HepG2 (cell line): ENCODE data around the gene NMNAT3. TPM values are rescaled to one million over a fixed set of nuclear protein-coding genes. Genes with fewer than 3 reads are reported as not detected.

Experiments used
- ATAC-seq: fragments of 200-7000 bp; cut with Tn5 transposase; 3 replicates; pipeline ENCODE4 v1.9.1; 2020; ENCODE audit warnings: mild to moderate bottlenecking, moderate library complexity
- BruUV-seq: library from RNA; stranded (reverse); fragments of 400-500 nt; replicated peaks from 2 replicates; lab custom pipeline; 2021; lab: Mats Ljungman, UMichigan
- CTCF ChIA-PET: fragments of 300-600 bp; formaldehyde crosslinking; extraction: SDS; loops from one replicate; lab custom pipeline; 2021; ENCODE audit warnings: low total read pairs, inconsistent platforms, low intra/inter-chr PET ratio; lab: Yijun Ruan, JAX
- POLR2A ChIA-PET: fragments of 350-600 bp; sonication (Branson Sonifier 250); formaldehyde crosslinking; loops from one replicate; lab custom pipeline; 2020; ENCODE audit warnings: antibody characterized with exemption, inconsistent platforms; lab: Yijun Ruan, JAX
- DNase-seq: peaks from one replicate; pipeline ENCODE4 v3.0.0-alpha.2; 2015; ENCODE audit warnings: low spot score
- FAIRE-seq: peaks from 3 replicates; lab custom pipeline; 2011; peaks lifted over from hg19 to GRCh38; lab: Jason Lieb, UNC
- H2AFZ ChIP-seq: one replicate; pipeline ENCODE4 v1.6.1; 2011; ENCODE audit warnings: low read length, inconsistent platforms
- H3K27ac ChIP-seq: fragments of 300-600 bp; 3 replicates; pipeline ENCODE4 v1.8.0; 2011; ENCODE audit warnings: mixed run types, mild to moderate bottlenecking, mixed read lengths, low read length, inconsistent platforms; ENCODE audit not compliant: insufficient read depth; ENCODE audit errors: extremely low read length
- H3K27me3 ChIP-seq, 2 experiments: fragments of 200-600 bp in 1 of 2; 2 replicates in 1 of 2; 3 replicates in 1 of 2; pipeline versions ENCODE4 v1.6.0 to v1.8.0; 2011; ENCODE audit warnings: low read length in 2 of 2, mild to moderate bottlenecking in 2 of 2, moderate library complexity in 2 of 2, inconsistent platforms in 1 of 2; ENCODE audit not compliant: insufficient read depth in 2 of 2, control insufficient read depth in 1 of 2
- H3K36me3 ChIP-seq, 2 experiments: fragments of 200-600 bp in 1 of 2; replicated peaks in 1 of 2; 2 replicates in 1 of 2; 3 replicates in 1 of 2; pipeline versions ENCODE4 v1.5.1 to v1.8.0; 2011; ENCODE audit warnings: low read length in 2 of 2, inconsistent platforms in 1 of 2; ENCODE audit not compliant: insufficient read depth in 2 of 2, control insufficient read depth in 1 of 2
- H3K4me1 ChIP-seq: 2 replicates; pipeline ENCODE4 v1.5.1; 2012; ENCODE audit warnings: low read length, inconsistent platforms; ENCODE audit not compliant: insufficient read depth
- H3K4me2 ChIP-seq: 2 replicates; pipeline ENCODE4 v1.6.0; 2011; ENCODE audit warnings: low read depth, low read length, inconsistent platforms
- H3K4me3 ChIP-seq, 3 experiments: fragments of 200-600 bp in 1 of 3; sonication (generic), shearing (Covaris generic) in 1 of 3; replicated peaks in 1 of 3; 2 replicates each; pipeline ENCODE4 v1.5.1; 2011 to 2016; ENCODE audit warnings: low read length in 3 of 3, inconsistent platforms in 2 of 3, low read depth in 2 of 3, mild to moderate bottlenecking in 2 of 3, control low read depth in 1 of 3, mixed read lengths in 1 of 3; ENCODE audit not compliant: insufficient read depth in 1 of 3
- H3K79me2 ChIP-seq: one replicate; pipeline ENCODE4 v1.6.1; 2011; ENCODE audit warnings: low read length, inconsistent platforms; ENCODE audit not compliant: insufficient read depth
- H3K9ac ChIP-seq: 2 replicates; pipeline ENCODE4 v1.6.0; 2011; ENCODE audit warnings: mild to moderate bottlenecking, low read depth, low read length, inconsistent platforms; ENCODE audit not compliant: insufficient read depth
- H3K9me3 ChIP-seq: 2 replicates; pipeline ENCODE4 v1.5.1; 2012; ENCODE audit warnings: mild to moderate bottlenecking, low read length
- H4K20me1 ChIP-seq: 2 replicates; pipeline ENCODE4 v1.6.0; 2011; ENCODE audit warnings: inconsistent platforms, mild to moderate bottlenecking, low read length, moderate library complexity; ENCODE audit not compliant: insufficient read depth
- JUNB ChIP-seq: sonication (generic); formaldehyde crosslinking; IDR thresholded peaks from 2 replicates; pipeline ENCODE4 v1.8.0; 2022; ENCODE audit warnings: missing genetic modification reagents, mild to moderate bottlenecking, borderline replicate concordance
- MIER2 ChIP-seq: IDR thresholded peaks from 2 replicates; pipeline ENCODE4 v1.6.1; 2016; ENCODE audit warnings: missing biosample characterization, missing genetic modification reagents
- ZMAT5 ChIP-seq: sonication (generic); formaldehyde crosslinking; IDR thresholded peaks from 2 replicates; pipeline ENCODE4 v1.5.0; 2020; ENCODE audit warnings: mild to moderate bottlenecking, low read depth, missing genetic modification reagents, borderline replicate concordance
- ZNF343 ChIP-seq: sonication (generic); formaldehyde crosslinking; IDR thresholded peaks from 2 replicates; pipeline ENCODE4 v1.4.0; 2020; ENCODE audit warnings: mild to moderate bottlenecking, missing genetic modification reagents
- ZNF746 ChIP-seq: sonication (generic); formaldehyde crosslinking; IDR thresholded peaks from 2 replicates; pipeline ENCODE4 v1.8.0; 2022; ENCODE audit warnings: mild to moderate bottlenecking, missing genetic modification reagents
- ZNF850 ChIP-seq: sonication (generic); formaldehyde crosslinking; conservative IDR thresholded peaks from 2 replicates; pipeline ENCODE4 v1.9.0; 2021; ENCODE audit warnings: mild to moderate bottlenecking, missing genetic modification reagents
- WGBS: methylation state at CpG from one replicate; pipeline ENCODE4 v1.1.6; 2017; ENCODE audit warnings: low lambda C conversion rate; 5-methylcytosine and 5-hydroxymethylcytosine counted together
- in situ Hi-C: cut with HindIII; loops from 2 replicates; pipeline ENCODE4 v1.10.0; 2017; ENCODE audit warnings: low pct_unique_long_range_greater_than_20kb; ENCODE audit not compliant: extremely low pct_ligation_motif_present
- intact Hi-C: fragments of 100-400 bp; cut with micrococcal nuclease; formaldehyde crosslinking; loops from one replicate; pipeline ENCODE4 v1.10.0; 2022; ENCODE audit not compliant: unreplicated experiment
- polyA plus RNA-seq, 8 experiments: library from polyadenylated mRNA; depleted of rRNA in 3 of 8; stranded (reverse) in 7 of 8; unstranded in 1 of 8; fragments of >200 nt; fragmentation: Illumina TruSeq in 4 of 8; extraction: Trizol in 4 of 8; gene quantifications; 2 replicates each; pipeline versions ENCODE4 v1.2.1 to v1.2.3, GENCODE V29; 2011 to 2016; ENCODE audit warnings: low read depth in 4 of 8, missing spikeins in 1 of 8, mixed read lengths in 1 of 8; ENCODE audit not compliant: insufficient read depth in 1 of 8
- total RNA-seq, 5 experiments: library from RNA; depleted of rRNA; stranded (reverse); fragments of >200 nt; fragmentation: Illumina TruSeq; extraction: Trizol; gene quantifications; 2 replicates each; pipeline ENCODE4 v1.2.3, GENCODE V29; 2016; ENCODE audit warnings: low read depth in 1 of 5

Gene NMNAT3
- total and polyA plus RNA-seq, 2 of the 13 experiments (the other 11 are each of a cell fraction or from before 2014, with no cell fraction given), result 6.1 to 7.0 TPM

DNA sequence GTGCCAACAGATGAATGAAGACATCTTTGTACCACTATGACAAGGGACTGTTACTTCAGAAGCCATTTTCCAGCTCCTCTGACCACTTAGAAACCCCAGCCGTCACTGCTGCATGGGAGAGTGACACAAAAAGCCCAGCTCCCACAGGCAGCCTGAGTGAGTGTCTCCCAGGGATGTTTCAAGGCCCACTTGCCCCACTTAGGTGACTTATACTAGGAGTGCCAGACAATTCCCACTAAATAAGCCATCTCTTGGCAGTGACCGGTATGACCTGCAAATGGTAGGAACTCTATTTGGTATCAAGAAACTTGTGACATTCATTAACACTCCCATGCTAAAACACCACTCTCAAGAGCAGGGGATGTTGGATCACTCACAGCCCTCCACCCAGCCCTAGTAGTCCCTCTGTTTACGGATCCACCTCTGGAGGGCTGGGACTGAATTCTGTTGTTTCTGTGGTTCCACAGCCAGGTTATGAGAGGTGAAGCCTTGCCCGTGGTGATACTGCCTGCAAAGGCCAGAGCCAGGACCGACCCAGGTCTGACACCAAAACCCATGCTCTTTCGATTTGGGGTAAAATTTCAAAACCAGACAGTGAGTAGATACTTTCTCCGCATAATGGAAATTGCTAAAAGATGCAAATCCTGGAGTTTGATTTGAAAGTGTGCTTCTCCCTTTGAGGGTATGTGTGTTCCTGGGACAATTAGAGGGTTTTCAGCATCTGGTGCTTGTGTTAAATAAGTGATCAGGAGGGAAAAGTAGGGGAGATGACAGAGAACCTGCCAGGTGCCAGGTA is 152.7 kb downstream of the NMNAT3 start:
- DNase-seq (no peak), ATAC-seq (no peak), FAIRE-seq (no peak)
- no peak for TF ChIP-seq ZNF850
- TF ChIP-seq ZNF746, result no peak
- BruUV-seq, result no TSS peak
- no peaks in the 10 kb centered on the region for H3K36me3 ChIP-seq
- no peak overlapping the region for H2AFZ ChIP-seq
- H3K4me3 ChIP-seq, result no peak overlapping the region
- 59% methylated on average over 7 of the region's 7 CpGs for WGBS
- H3K4me2 ChIP-seq, result no peak overlapping the region
- POLR2A ChIA-PET, result no interaction called here
- no peak overlapping the region for H3K9ac ChIP-seq
- no peak overlapping the region for H3K27ac ChIP-seq
- H4K20me1 ChIP-seq, result no peaks in the 10 kb centered on the region
- in situ Hi-C loops (no loop called here), intact Hi-C loops (no loop called here)
- no peaks in the 10 kb centered on the region for H3K79me2 ChIP-seq
- H3K9me3 ChIP-seq, result no peaks in the 10 kb centered on the region
- no peaks in the 10 kb centered on the region for H3K27me3 ChIP-seq
- H3K4me1 ChIP-seq, result no peaks in the 10 kb centered on the region
- CTCF ChIA-PET, result no interaction called here

DNA sequence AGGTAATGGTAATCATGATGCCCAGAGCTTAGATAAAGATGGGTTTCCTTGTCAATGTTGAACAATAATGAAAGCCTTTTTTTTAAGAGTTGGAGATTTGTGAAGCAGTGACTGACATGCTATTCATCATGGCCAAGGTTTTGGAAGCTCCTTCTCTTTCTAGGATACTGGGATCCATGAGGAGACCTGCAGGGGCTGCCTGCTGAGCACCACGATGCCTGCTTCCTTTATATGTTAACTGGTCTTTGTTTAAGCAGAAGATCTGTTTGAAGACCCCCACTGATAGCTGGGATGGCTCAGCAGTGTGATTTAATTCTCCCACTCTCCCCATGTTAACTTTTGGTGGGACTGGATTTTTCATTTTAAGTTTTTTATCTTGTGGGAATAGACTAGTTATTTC is 154.1 kb downstream of the NMNAT3 start:
- no peaks in the 10 kb centered on the region for H3K27me3 ChIP-seq
- no peak for ATAC-seq
- no peak for TF ChIP-seq JUNB (CRISPR knock-in tag)
- no peak for TF ChIP-seq ZMAT5 (CRISPR knock-in tag)
- TF ChIP-seq MIER2, result no peak
- TF ChIP-seq ZNF343, result no peak
- TF ChIP-seq, all 625 proteins: peak for 0
- DNase-seq (no peak), FAIRE-seq (no peak)
- no peak overlapping the region for H3K4me3 ChIP-seq
- in situ Hi-C loops, result no loop called here
- 33% methylated on average over 1 of the region's 1 CpG for whole genome bisulfite sequencing
- no peak overlapping the region for H2AFZ ChIP-seq
- no peaks in the 10 kb centered on the region for H4K20me1 ChIP-seq
- no peaks in the 10 kb centered on the region for H3K36me3 ChIP-seq
- ChIA-PET POLR2A (no interaction called here), CTCF (no interaction called here)
- H3K27ac ChIP-seq, result no peak overlapping the region
- intact Hi-C loops, result no loop called here
- BruUV-seq, result no TSS peak
- no peak overlapping the region for H3K4me2 ChIP-seq
- H3K79me2 ChIP-seq, result no peaks in the 10 kb centered on the region
- H3K4me1 ChIP-seq, result no peaks in the 10 kb centered on the region
- H3K9ac ChIP-seq, result no peak overlapping the region
- H3K9me3 ChIP-seq, result no peaks in the 10 kb centered on the region
